Smooth muscle cell (in vitro differentiated cells): Measurements from ENCODE around the gene MRPL36. TPM values are rescaled to one million over a fixed set of nuclear protein-coding genes. Genes with fewer than 3 reads are reported as not detected.

Experiments used
- DNase-seq: peaks from one replicate; lab custom pipeline; 2025; ENCODE audit not compliant: unreplicated experiment; lab: John Stamatoyannopoulos, UW
- H2AFZ ChIP-seq: fragments of 200-600 bp; sonication (generic); 2 replicates; pipeline ENCODE4 v1.6.0; 2016; ENCODE audit warnings: antibody characterized with exemption, low read depth, mild to moderate bottlenecking
- H3F3A ChIP-seq: fragments of 200-600 bp; sonication (generic); 2 replicates; pipeline ENCODE4 v1.6.0; 2017; ENCODE audit warnings: antibody characterized with exemption, low read depth
- H3K27ac ChIP-seq: fragments of 200-600 bp; sonication (generic); 2 replicates; pipeline ENCODE4 v1.5.1; 2016; ENCODE audit warnings: low read depth, mild to moderate bottlenecking
- H3K27me3 ChIP-seq: fragments of 200-600 bp; sonication (generic); 2 replicates; pipeline ENCODE4 v1.6.1; 2016; ENCODE audit warnings: low read depth, mild to moderate bottlenecking
- H3K36me3 ChIP-seq: fragments of 200-600 bp; sonication (generic); 2 replicates; pipeline ENCODE4 v1.5.1; 2016; ENCODE audit warnings: low read depth
- H3K4me1 ChIP-seq: fragments of 200-600 bp; sonication (generic); 2 replicates; pipeline ENCODE4 v1.5.1; 2016; ENCODE audit warnings: low read depth
- H3K4me2 ChIP-seq: fragments of 200-600 bp; sonication (generic); 2 replicates; pipeline ENCODE4 v1.6.0; 2016; ENCODE audit warnings: mild to moderate bottlenecking
- H3K4me3 ChIP-seq: fragments of 200-600 bp; sonication (generic); 2 replicates; pipeline ENCODE4 v1.5.1; 2016; ENCODE audit warnings: mild to moderate bottlenecking
- H3K79me2 ChIP-seq: fragments of 200-600 bp; sonication (generic); 2 replicates; pipeline ENCODE4 v1.6.0; 2016; ENCODE audit warnings: low read depth, mild to moderate bottlenecking
- H3K9ac ChIP-seq: fragments of 200-600 bp; sonication (generic); 2 replicates; pipeline ENCODE4 v1.6.0; 2016; ENCODE audit warnings: low read depth
- H3K9me3 ChIP-seq: fragments of 200-600 bp; sonication (generic); replicated peaks from 2 replicates; pipeline ENCODE4 v1.5.1; 2016; ENCODE audit warnings: low read depth
- H4K20me1 ChIP-seq: fragments of 200-600 bp; sonication (generic); 2 replicates; pipeline ENCODE4 v1.6.0; 2016; ENCODE audit warnings: low read depth
- CTCF ChIP-seq: fragments of 200-600 bp; sonication (generic); IDR thresholded peaks from 2 replicates; pipeline ENCODE4 v1.5.1; 2017; ENCODE audit warnings: borderline replicate concordance, mild to moderate bottlenecking, antibody characterized with exemption; ENCODE audit not compliant: insufficient read depth, poor library complexity, severe bottlenecking
- WGBS: methylation state at CpG from one replicate; pipeline ENCODE4 v1.1.7; 2016; ENCODE audit warnings: low lambda C conversion rate; 5-methylcytosine and 5-hydroxymethylcytosine counted together
- polyA plus RNA-seq: library from polyadenylated mRNA; unstranded; fragments of >200 nt; fragmentation: Nextera tagmentation; extraction: Ambion mirVana; gene quantifications from 2 replicates; pipeline ENCODE4 v1.2.1, GENCODE V29; 2016
- total RNA-seq: library from RNA; depleted of rRNA; stranded (reverse); fragments of >200 nt; gene quantifications from 2 replicates; pipeline ENCODE4 v1.2.3, GENCODE V29; 2014

Gene MRPL36
- total and polyA plus RNA-seq, 2 experiments from 2014 or later, result 42.9 to 110 TPM

GRCh38 chr5:1756481-1756880, 43.2 kb downstream of the MRPL36 start:
- Histone ChIP-seq H3F3A (no peaks in the 10 kb centered on the region), H4K20me1 (no peaks in the 10 kb centered on the region), H3K27ac (no peak overlapping the region), H3K4me1 (no peaks in the 10 kb centered on the region), H3K4me2 (no peak overlapping the region), H3K9ac (no peak overlapping the region), H2AFZ (no peak overlapping the region), H3K4me3 (no peak overlapping the region), H3K79me2 (no peaks in the 10 kb centered on the region), H3K27me3 (no peaks in the 10 kb centered on the region), H3K36me3 (no peaks in the 10 kb centered on the region), H3K9me3 (no peaks in the 10 kb centered on the region)
- 84% methylated on average over 11 of the region's 11 CpGs for WGBS
- no peak for TF ChIP-seq CTCF
- DNase-seq, result no peak

- H3K27ac ChIP-seq, result no peak overlapping the region
- H3K27me3 ChIP-seq, result no peaks in the 10 kb centered on the region
- H4K20me1 ChIP-seq, result no peaks in the 10 kb centered on the region
- H3K9me3 ChIP-seq, result no peaks in the 10 kb centered on the region
- DNase-seq, result no peak
- H3K9ac ChIP-seq, result no peak overlapping the region
- H3F3A ChIP-seq, result no peaks in the 10 kb centered on the region
- TF ChIP-seq CTCF, result no peak
- H3K4me1 ChIP-seq, result no peaks in the 10 kb centered on the region
- no peak overlapping the region for H3K4me3 ChIP-seq
- no peaks in the 10 kb centered on the region for H3K36me3 ChIP-seq
- H2AFZ ChIP-seq, result no peak overlapping the region
- H3K79me2 ChIP-seq, result no peaks in the 10 kb centered on the region
- H3K4me2 ChIP-seq, result no peak overlapping the region
- WGBS, result 93% methylated on average over 14 of the region's 14 CpGs
Observed at GRCh38 chr5:1755321-1755949, 44.2 kb downstream of the MRPL36 start.

GRCh38 chr5:1754531-1755220, 45.0 kb downstream of the MRPL36 start:
- DNase-seq, result no peak
- Histone ChIP-seq H2AFZ (no peak overlapping the region), H3K79me2 (no peaks in the 10 kb centered on the region), H4K20me1 (no peaks in the 10 kb centered on the region), H3K27ac (no peak overlapping the region), H3K9ac (no peak overlapping the region), H3K4me2 (no peak overlapping the region), H3K4me1 (no peaks in the 10 kb centered on the region), H3K27me3 (no peaks in the 10 kb centered on the region), H3K9me3 (no peaks in the 10 kb centered on the region), H3K36me3 (no peaks in the 10 kb centered on the region), H3F3A (no peaks in the 10 kb centered on the region), H3K4me3 (no peak overlapping the region)
- no peak for TF ChIP-seq CTCF
- 90% methylated on average over 14 of the region's 14 CpGs for WGBS

GRCh38 chr5:1753490-1753889, 46.1 kb downstream of the MRPL36 start:
- 78% methylated on average over 8 of the region's 8 CpGs for WGBS
- no peak for DNase-seq
- no peaks in the 10 kb centered on the region for H3K9me3 ChIP-seq
- no peaks in the 10 kb centered on the region for H3F3A ChIP-seq
- no peaks in the 10 kb centered on the region for H4K20me1 ChIP-seq
- no peaks in the 10 kb centered on the region for H3K27me3 ChIP-seq
- H2AFZ ChIP-seq, result no peak overlapping the region
- no peak overlapping the region for H3K9ac ChIP-seq
- no peak overlapping the region for H3K27ac ChIP-seq
- TF ChIP-seq CTCF, result no peak
- no peaks in the 10 kb centered on the region for H3K4me1 ChIP-seq
- H3K4me2 ChIP-seq, result no peak overlapping the region
- no peak overlapping the region for H3K4me3 ChIP-seq
- H3K36me3 ChIP-seq, result no peaks in the 10 kb centered on the region
- H3K79me2 ChIP-seq, result no peaks in the 10 kb centered on the region
